GM12865 (cell line): ENCODE data around the gene ACSL3.
"Not testable (repeated sequence)": the region's sequence is repeated elsewhere in the genome, so short reads cannot be mapped to it uniquely, and the experiment has no call there.

ENCODE experiments used
- DNase-seq: peaks from one replicate; pipeline ENCODE4 v3.0.0; 2010; ENCODE audit warnings: low read depth
- H3K4me3 ChIP-seq: 2 replicates; pipeline ENCODE4 v1.5.1; 2011; ENCODE audit warnings: mild to moderate bottlenecking, low read depth, low read length, control low read depth
- TF ChIP-seq, protein P1 (sequence below): IDR thresholded peaks from 2 replicates; pipeline ENCODE4 v1.5.1; 2011; ENCODE audit warnings: low read length, control low read depth, low read depth, inconsistent platforms; ENCODE audit not compliant: insufficient read depth; ENCODE audit errors: missing control alignments

The ACSL3 gene

DNA sequence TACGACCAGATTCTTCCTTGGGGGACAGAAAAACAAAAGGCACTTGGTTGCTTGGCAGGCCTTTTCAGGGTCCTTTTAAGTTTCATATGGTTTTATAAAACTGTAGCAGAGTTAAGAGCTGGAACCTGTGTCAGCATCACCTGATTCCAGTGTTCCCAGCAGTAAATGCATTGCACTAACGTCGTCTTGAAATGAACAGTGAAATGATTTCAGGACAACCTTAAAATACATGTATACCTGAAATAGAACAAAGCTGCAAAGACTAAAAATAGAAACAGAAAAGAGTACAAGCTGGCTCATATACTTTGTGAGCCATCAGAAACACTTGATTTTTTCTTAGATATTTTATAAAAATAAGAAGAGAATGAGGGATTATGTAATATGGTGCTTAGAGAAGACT is 51.9 kb downstream of the ACSL3 start:
- H3K4me3 ChIP-seq = peak overlapping the region; percentile 43
- TF ChIP-seq, protein P1, sequence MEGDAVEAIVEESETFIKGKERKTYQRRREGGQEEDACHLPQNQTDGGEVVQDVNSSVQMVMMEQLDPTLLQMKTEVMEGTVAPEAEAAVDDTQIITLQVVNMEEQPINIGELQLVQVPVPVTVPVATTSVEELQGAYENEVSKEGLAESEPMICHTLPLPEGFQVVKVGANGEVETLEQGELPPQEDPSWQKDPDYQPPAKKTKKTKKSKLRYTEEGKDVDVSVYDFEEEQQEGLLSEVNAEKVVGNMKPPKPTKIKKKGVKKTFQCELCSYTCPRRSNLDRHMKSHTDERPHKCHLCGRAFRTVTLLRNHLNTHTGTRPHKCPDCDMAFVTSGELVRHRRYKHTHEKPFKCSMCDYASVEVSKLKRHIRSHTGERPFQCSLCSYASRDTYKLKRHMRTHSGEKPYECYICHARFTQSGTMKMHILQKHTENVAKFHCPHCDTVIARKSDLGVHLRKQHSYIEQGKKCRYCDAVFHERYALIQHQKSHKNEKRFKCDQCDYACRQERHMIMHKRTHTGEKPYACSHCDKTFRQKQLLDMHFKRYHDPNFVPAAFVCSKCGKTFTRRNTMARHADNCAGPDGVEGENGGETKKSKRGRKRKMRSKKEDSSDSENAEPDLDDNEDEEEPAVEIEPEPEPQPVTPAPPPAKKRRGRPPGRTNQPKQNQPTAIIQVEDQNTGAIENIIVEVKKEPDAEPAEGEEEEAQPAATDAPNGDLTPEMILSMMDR = no peak
- DNase-seq = peak; percentile 43

DNA sequence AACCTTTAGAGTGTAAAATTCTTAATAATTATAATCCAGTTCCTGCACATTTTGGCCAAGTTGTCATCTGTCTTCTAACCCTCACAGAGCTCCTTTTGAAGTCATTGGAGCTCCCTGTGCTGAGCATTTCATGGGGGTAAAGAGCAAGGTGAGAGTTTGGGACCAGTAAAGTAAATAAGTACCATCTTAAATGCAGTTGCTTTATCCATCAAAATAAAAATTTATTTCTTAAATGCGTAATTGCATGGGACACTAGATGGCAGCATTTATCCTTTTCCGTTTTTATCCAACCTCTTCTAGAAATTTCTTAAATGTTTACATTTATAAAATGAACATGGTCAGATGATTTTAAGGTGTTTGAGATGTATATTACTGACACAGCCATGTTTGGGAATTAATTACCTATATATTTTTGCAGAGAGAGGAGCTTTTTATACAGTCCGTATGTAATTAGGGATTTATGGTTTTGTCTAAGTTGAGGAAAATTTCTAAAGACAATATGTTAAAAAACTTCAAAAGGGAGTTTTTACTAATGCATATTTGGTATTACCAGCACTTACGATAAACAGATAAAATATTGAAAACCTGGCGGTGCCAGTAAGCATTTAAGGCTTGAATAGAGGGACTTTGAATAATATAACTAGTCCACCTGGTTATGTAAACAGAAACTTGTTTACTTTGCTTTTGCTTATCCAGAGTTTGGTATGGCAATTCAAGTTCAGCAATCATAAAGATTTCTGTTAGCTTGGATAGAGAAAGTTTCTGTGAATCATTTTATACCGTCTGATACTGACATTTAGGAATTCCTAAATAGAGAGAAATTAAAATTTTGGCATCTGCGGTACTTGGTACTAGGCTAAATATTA is 54.5 kb downstream of the ACSL3 start:
- no peak overlapping the region for H3K4me3 ChIP-seq
- TF ChIP-seq, protein P1 = peak; percentile 26
- peak; percentile 19 for DNase-seq

DNA sequence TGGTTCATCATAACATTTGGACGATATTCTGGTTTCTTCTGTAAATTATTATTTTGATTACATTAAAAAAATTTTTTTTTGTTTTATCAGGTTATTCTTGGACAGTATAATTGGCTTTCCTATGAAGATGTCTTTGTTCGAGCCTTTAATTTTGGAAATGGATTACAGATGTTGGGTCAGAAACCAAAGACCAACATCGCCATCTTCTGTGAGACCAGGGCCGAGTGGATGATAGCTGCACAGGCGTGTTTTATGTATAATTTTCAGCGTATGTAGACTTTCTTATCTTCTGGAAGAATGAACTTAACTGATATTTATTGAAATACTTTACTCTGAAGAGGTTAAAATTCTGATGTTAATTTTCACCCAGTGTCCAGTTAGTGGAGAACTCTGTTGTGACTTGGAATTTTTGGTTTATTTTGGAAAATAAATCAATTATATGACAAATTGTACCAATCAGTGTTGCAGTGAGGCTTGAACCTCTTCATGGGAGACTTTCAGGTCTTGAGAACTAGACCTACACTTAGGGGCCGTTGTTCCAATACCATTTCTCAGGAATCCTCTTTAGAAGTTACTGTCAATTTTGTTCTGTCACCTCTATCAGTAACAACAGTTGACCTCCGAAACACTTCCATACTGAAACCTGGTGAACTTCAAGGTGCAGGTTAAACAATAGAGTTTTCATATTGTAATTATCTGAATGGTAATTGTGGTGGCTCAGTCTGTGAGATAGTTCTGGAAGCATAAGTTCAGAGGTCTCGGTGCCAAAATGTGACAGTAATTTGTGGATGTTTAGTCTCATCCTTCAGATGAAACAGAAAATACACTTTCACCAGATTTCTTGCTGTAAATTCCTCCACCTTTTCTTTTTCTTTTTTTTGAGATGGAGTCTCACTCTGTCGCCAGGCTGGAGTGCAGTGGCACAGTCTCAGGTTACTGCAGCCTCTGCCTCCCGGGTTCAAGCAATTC is 55.7 kb downstream of the ACSL3 start:
- DNase-seq = no peak
- no peak overlapping the region for H3K4me3 ChIP-seq
- TF ChIP-seq, protein P1 = no peak

DNA sequence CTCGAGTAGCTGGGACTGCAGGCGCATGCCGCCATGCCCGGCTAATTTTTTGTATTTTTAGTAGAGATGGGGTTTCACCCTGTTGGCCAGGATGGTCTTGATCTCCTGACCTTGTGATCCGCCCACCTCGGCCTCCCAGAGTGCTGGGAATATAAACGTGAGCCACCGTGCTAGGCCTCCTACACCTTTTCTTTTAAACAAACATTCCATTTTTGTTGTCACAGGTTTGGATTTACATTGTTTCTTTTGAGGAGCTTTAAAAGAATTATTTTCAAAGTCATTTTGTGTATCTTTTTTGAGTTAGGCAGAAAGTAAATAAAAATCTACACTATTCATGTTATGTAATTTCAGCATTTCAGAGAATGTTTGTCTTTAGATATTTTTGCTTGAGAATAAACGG is 56.4 kb downstream of the ACSL3 start:
- not testable (repeated sequence) for DNase-seq, H3K4me3 ChIP-seq

DNA sequence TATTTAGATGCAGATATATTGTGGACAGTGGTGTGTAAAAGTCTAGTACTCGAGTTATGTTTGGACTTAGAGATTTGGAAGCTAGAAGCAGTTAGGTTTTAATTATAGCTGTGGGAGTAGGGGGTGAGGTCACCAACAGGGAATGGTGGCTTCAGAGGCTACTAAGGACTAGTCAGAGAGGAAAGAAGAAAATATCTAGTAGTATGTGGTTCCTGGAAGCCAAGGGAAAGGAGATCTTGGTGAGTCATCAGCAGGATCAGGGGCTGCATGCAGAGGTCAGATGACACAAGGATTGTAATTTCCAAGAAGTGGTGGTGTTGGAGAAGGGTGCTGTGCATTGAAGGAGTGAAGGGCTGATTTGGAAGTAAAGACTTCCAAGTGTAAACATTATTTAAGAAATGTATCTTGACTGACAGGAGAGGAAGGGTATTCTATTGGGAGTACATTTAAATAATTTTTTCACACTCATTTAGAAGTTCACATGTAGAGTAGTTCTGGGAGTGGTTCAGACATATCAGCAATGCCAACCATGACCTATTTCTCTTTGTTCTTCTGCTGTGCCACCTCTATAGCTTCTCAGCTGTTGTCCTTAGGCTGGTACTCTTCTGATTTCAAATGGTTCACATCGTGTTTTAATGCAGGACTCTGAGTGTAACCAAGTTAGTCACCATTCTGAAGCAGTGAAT is 59.1 kb downstream of the ACSL3 start:
- TF ChIP-seq, protein P1 = no peak
- no peak for DNase-seq
- H3K4me3 ChIP-seq = no peak overlapping the region

DNA sequence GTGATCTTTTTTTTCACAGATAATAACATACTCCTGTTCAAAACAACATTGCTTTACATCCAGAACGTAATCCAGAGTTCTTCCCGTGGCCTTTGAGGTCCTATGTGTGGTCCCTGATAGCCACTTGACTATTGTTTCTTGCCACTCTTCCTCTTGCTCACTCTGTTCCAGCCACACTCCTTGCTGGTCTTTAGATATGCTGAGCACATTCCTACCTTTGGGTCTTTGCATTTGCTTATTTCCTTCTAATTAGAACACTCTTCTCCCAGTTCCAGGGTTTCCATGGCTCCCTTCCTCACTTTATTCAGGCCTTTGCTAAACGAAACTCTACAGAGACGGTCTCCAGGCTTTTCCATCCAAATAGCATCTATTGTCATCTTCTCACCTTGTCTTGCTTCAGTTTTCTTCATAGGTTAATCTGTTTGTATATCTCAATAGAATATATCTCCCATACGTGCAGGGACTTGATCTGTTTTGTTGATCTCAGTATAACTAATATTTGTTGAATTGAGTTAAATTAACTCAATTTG is 59.9 kb downstream of the ACSL3 start:
- no peak overlapping the region for H3K4me3 ChIP-seq
- DNase-seq = no peak
- TF ChIP-seq, protein P1 = no peak
